H9 (cell line): ENCODE results near the gene KBTBD12. TPM values are rescaled to one million over a fixed set of nuclear protein-coding genes. Genes with fewer than 3 reads are reported as not detected.

Experiments
- DNase-seq: peaks from one replicate; pipeline ENCODE4 v3.0.0-alpha.2; 2017
- H2AFZ ChIP-seq: one replicate; pipeline ENCODE4 v1.6.1; 2013; ENCODE audit warnings: mild to moderate bottlenecking, low read length, control low read depth, moderate library complexity
- H2AK5ac ChIP-seq: 2 replicates; pipeline ENCODE4 v1.6.1; 2013; ENCODE audit warnings: low read length, control low read depth, mixed read lengths; ENCODE audit not compliant: insufficient read length
- H2BK120ac ChIP-seq: one replicate; pipeline ENCODE4 v1.6.1; 2013; ENCODE audit warnings: low read depth, mild to moderate bottlenecking, low read length, control low read depth, inconsistent platforms; ENCODE audit not compliant: poor library complexity, severe bottlenecking
- H2BK12ac ChIP-seq: 2 replicates; pipeline ENCODE4 v1.6.1; 2013; ENCODE audit warnings: low read length, control low read depth, mixed read lengths, low read depth; ENCODE audit not compliant: insufficient read length
- H2BK15ac ChIP-seq: 2 replicates; pipeline ENCODE4 v1.6.1; 2013; ENCODE audit warnings: low read depth, low read length, control low read depth
- H2BK20ac ChIP-seq: one replicate; pipeline ENCODE4 v1.6.1; 2013; ENCODE audit warnings: low read depth, mild to moderate bottlenecking, low read length, control low read depth, inconsistent platforms; ENCODE audit not compliant: poor library complexity, severe bottlenecking
- H2BK5ac ChIP-seq: 2 replicates; pipeline ENCODE4 v1.6.1; 2013; ENCODE audit warnings: low read length, control low read depth, mixed read lengths; ENCODE audit not compliant: insufficient read length
- H3K14ac ChIP-seq: 2 replicates; pipeline ENCODE4 v1.6.1; 2013; ENCODE audit warnings: low read length, control low read depth; ENCODE audit not compliant: insufficient read depth
- H3K18ac ChIP-seq: 2 replicates; pipeline ENCODE4 v1.6.1; 2013; ENCODE audit warnings: low read depth, mild to moderate bottlenecking, mixed read lengths, low read length, control low read depth; ENCODE audit not compliant: insufficient read length
- H3K23ac ChIP-seq: 2 replicates; pipeline ENCODE4 v1.6.1; 2013; ENCODE audit warnings: low read length, control low read depth, mixed read lengths, low read depth; ENCODE audit not compliant: insufficient read length
- H3K23me2 ChIP-seq: 2 replicates; pipeline ENCODE4 v1.6.1; 2013; ENCODE audit warnings: low read depth, mild to moderate bottlenecking, mixed read lengths, low read length, control low read depth; ENCODE audit not compliant: insufficient read length, poor library complexity, severe bottlenecking
- H3K27ac ChIP-seq: 2 replicates; pipeline ENCODE4 v1.5.1; 2013; ENCODE audit warnings: low read length, control low read depth, mixed read lengths, low read depth; ENCODE audit not compliant: insufficient read length
- H3K27me3 ChIP-seq: 2 replicates; pipeline ENCODE4 v1.6.1; 2013; ENCODE audit warnings: low read length, control low read depth, inconsistent platforms; ENCODE audit not compliant: insufficient read depth
- H3K4ac ChIP-seq: 2 replicates; pipeline ENCODE4 v1.6.1; 2013; ENCODE audit warnings: low read depth, mild to moderate bottlenecking, control low read depth, inconsistent platforms, low read length, moderate library complexity
- H3K4me1 ChIP-seq: 2 replicates; pipeline ENCODE4 v1.6.1; 2013; ENCODE audit warnings: low read length, control low read depth, inconsistent platforms; ENCODE audit not compliant: insufficient read depth
- H3K4me2 ChIP-seq: 2 replicates; pipeline ENCODE4 v1.6.1; 2013; ENCODE audit warnings: low read length, control low read depth, mixed read lengths; ENCODE audit not compliant: insufficient read length, insufficient read depth
- H3K56ac ChIP-seq: 2 replicates; pipeline ENCODE4 v1.6.1; 2013; ENCODE audit warnings: low read depth, mild to moderate bottlenecking, mixed read lengths, low read length, control low read depth; ENCODE audit not compliant: insufficient read length
- H3K79me1 ChIP-seq: 2 replicates; pipeline ENCODE4 v1.6.1; 2013; ENCODE audit warnings: low read depth, mild to moderate bottlenecking, moderate library complexity, low read length, control low read depth, inconsistent platforms; ENCODE audit not compliant: insufficient read depth, poor library complexity, severe bottlenecking
- H3K79me2 ChIP-seq: 2 replicates; pipeline ENCODE4 v1.6.1; 2013; ENCODE audit warnings: low read length, control low read depth, inconsistent platforms; ENCODE audit not compliant: insufficient read depth
- H3K9ac ChIP-seq: 2 replicates; pipeline ENCODE4 v1.6.1; 2013; ENCODE audit warnings: low read length, control low read depth, mixed read lengths; ENCODE audit not compliant: insufficient read length; ENCODE audit errors: extremely low read depth
- H3K9me3 ChIP-seq: one replicate; pipeline ENCODE4 v1.6.1; 2013; ENCODE audit warnings: low read depth, low read length, inconsistent platforms; ENCODE audit not compliant: control insufficient read depth
- H3T11ph ChIP-seq: one replicate; pipeline ENCODE4 v1.6.1; 2013; ENCODE audit warnings: mild to moderate bottlenecking, low read length, control low read depth, inconsistent platforms
- H4K20me1 ChIP-seq: one replicate; pipeline ENCODE4 v1.6.1; 2013; ENCODE audit not compliant: control insufficient read depth, insufficient read length, insufficient read depth
- H4K5ac ChIP-seq: 2 replicates; pipeline ENCODE4 v1.6.1; 2013; ENCODE audit warnings: low read depth, mild to moderate bottlenecking, mixed read lengths, low read length, control low read depth; ENCODE audit not compliant: insufficient read length
- H4K8ac ChIP-seq: replicated peaks from 2 replicates; pipeline ENCODE4 v1.6.1; 2013; ENCODE audit warnings: low read length, control low read depth, mixed read lengths, low read depth; ENCODE audit not compliant: insufficient read length
- H4K91ac ChIP-seq: 2 replicates; pipeline ENCODE4 v1.6.1; 2013; ENCODE audit warnings: low read depth, mild to moderate bottlenecking, moderate library complexity, mixed read lengths, low read length, control low read depth; ENCODE audit not compliant: insufficient read length
- H3K27ac Mint-ChIP-seq, 3 experiments: 2 replicates in 2 of 3; 3 replicates in 1 of 3; pipeline ENCODE4 v1.8.0; 2020 to 2021; ENCODE audit warnings: mixed read lengths in 3 of 3, mild to moderate bottlenecking in 1 of 3, moderate library complexity in 1 of 3
- H3K27me3 Mint-ChIP-seq: 2 replicates; pipeline ENCODE4 v1.8.0; 2021; ENCODE audit warnings: low read depth, mild to moderate bottlenecking, moderate library complexity, mixed read lengths
- H3K36me3 Mint-ChIP-seq, 3 experiments: 2 replicates in 2 of 3; 3 replicates in 1 of 3; pipeline ENCODE4 v1.8.0; 2020 to 2021; ENCODE audit warnings: low read depth in 3 of 3, mixed read lengths in 3 of 3; ENCODE audit not compliant: insufficient read depth in 1 of 3
- H3K4me1 Mint-ChIP-seq, 2 experiments: 2 replicates each; pipeline ENCODE4 v1.8.0; 2020; ENCODE audit warnings: mixed read lengths in 2 of 2
- H3K4me3 Mint-ChIP-seq, 2 experiments: 2 replicates in 1 of 2; 3 replicates in 1 of 2; pipeline ENCODE4 v1.8.0; 2020 to 2021; ENCODE audit warnings: mild to moderate bottlenecking in 2 of 2, mixed read lengths in 2 of 2, moderate library complexity in 1 of 2
- H3K9me3 Mint-ChIP-seq, 2 experiments: 2 replicates in 1 of 2; 3 replicates in 1 of 2; pipeline ENCODE4 v1.8.0; 2020; ENCODE audit warnings: mild to moderate bottlenecking in 2 of 2, mixed read lengths in 2 of 2, moderate library complexity in 1 of 2
- WGBS: extraction: QIAGEN DNeasy Blood & Tissue Kit; methylation state at CpG from one replicate; pipeline ENCODE4 v1.1.7; 2013; ENCODE audit warnings: missing lambda C conversion rate, low lambda C conversion rate, mixed read lengths; ENCODE audit not compliant: insufficient read length; ENCODE audit errors: extremely low coverage; 5-methylcytosine and 5-hydroxymethylcytosine counted together
- total RNA-seq: library from RNA; stranded (reverse); gene quantifications from 2 replicates; pipeline ENCODE4 v1.2.1, GENCODE V29; 2021
- TF ChIP-seq, protein P1 (sequence below): fragments of 200-600 bp; sonication (generic); conservative IDR thresholded peaks from 3 replicates; pipeline ENCODE4 v1.8.0; 2021; ENCODE audit warnings: antibody characterized with exemption, mild to moderate bottlenecking

Gene KBTBD12
- total RNA-seq, 1 experiment from 2014 or later: not detected

DNA sequence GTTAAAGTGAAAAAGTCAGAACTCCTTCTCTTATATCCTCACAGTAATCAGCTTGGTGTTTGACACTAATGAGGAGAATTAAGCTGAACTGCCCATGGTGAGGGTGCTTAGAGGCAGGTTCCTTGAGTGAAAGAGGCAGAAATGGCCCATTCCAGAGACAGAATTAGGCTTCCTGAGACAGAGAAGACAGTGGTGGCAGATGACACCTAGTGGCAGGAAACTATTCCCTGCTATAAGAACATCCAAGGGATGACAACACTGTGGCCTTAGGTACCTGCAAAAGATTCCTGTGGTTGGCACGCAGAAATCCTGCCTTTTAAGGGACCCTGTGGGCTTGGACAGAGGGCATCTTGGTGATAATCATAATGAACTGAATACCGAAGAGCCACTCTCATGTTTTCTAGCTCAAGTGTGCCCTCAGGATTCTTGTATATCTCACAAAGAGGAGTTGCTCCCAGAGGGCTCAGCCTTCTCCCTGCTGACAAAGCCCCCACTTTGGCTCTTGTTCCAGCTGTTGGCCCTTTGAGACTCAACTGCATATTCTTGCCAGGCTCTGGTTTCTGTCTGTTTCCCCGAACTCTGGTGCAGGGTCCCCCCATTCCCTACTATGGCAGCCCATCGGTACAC is 56.0 kb downstream of the KBTBD12 start:
- H3K14ac ChIP-seq: no peak overlapping the region
- no CpG with 5 or more reads among the region's 4 CpGs for WGBS

More for the DNA sequence above, 56.0 kb downstream of the KBTBD12 start:
- Histone ChIP-seq H3K56ac (no peak overlapping the region), H4K8ac (no peak overlapping the region), H2AK5ac (no peak overlapping the region), H3K23ac (no peak overlapping the region), H3K79me2 (no peaks in the 10 kb centered on the region), H2BK20ac (no peak overlapping the region), H3K79me1 (no peaks in the 10 kb centered on the region), H3K4me2 (no peak overlapping the region), H2BK15ac (no peak overlapping the region), H3K18ac (no peak overlapping the region), H2BK5ac (no peak overlapping the region), H3T11ph (no peak overlapping the region), H3K23me2 (no peaks in the 10 kb centered on the region), H3K9me3 (no peaks in the 10 kb centered on the region), H4K5ac (no peak overlapping the region), H3K27ac (no peak overlapping the region), H4K20me1 (no peaks in the 10 kb centered on the region), H2BK120ac (no peak overlapping the region), H3K27me3 (no peaks in the 10 kb centered on the region), H4K91ac (no peak overlapping the region), H3K4me1 (no peaks in the 10 kb centered on the region), H3K4ac (no peak overlapping the region), H3K9ac (no peak overlapping the region), H2BK12ac (no peak overlapping the region), H2AFZ (no peak overlapping the region)
- peak; percentile 45 for DNase-seq
- Mint-ChIP-seq H3K36me3 (peaks cover 0 to 4% (median 0%) of the 10 kb centered on the region in 3 experiments; a peak in 1 of 7 replicates), H3K27me3 (peaks cover 26% of the 10 kb centered on the region), H3K4me1 (no peaks in the 10 kb centered on the region), H3K27ac (no peak overlapping the region), H3K9me3 (peaks cover 0 to 6% of the 10 kb centered on the region in 2 experiments; a peak in 3 of 5 replicates), H3K4me3 (no peak overlapping the region)
- TF ChIP-seq, protein P1, sequence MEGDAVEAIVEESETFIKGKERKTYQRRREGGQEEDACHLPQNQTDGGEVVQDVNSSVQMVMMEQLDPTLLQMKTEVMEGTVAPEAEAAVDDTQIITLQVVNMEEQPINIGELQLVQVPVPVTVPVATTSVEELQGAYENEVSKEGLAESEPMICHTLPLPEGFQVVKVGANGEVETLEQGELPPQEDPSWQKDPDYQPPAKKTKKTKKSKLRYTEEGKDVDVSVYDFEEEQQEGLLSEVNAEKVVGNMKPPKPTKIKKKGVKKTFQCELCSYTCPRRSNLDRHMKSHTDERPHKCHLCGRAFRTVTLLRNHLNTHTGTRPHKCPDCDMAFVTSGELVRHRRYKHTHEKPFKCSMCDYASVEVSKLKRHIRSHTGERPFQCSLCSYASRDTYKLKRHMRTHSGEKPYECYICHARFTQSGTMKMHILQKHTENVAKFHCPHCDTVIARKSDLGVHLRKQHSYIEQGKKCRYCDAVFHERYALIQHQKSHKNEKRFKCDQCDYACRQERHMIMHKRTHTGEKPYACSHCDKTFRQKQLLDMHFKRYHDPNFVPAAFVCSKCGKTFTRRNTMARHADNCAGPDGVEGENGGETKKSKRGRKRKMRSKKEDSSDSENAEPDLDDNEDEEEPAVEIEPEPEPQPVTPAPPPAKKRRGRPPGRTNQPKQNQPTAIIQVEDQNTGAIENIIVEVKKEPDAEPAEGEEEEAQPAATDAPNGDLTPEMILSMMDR: peak; percentile 77
